Skeletal muscle tissue (tissue), 4 donors: ENCODE results near the gene MFAP2. TPM values are rescaled to one million over a fixed set of nuclear protein-coding genes. Genes with fewer than 3 reads are reported as not detected.

Experiments
- H3K27ac ChIP-seq: one replicate; pipeline ENCODE4 v1.7.0; 2013; ENCODE audit warnings: mild to moderate bottlenecking, low read depth, low read length, inconsistent platforms
- H3K27me3 ChIP-seq, 3 donors: one replicate each; pipeline ENCODE4 v1.7.0; 2013; ENCODE audit warnings: low read length in 3 of 3; ENCODE audit not compliant: control insufficient read depth in 3 of 3, insufficient read depth in 3 of 3
- H3K36me3 ChIP-seq, 3 donors: one replicate each; pipeline ENCODE4 v1.7.0; 2013; ENCODE audit warnings: low read length in 3 of 3; ENCODE audit not compliant: control insufficient read depth in 3 of 3, insufficient read depth in 3 of 3
- H3K4me1 ChIP-seq, 3 donors: one replicate each; pipeline ENCODE4 v1.7.0; 2013; ENCODE audit warnings: low read length in 3 of 3, mild to moderate bottlenecking in 3 of 3; ENCODE audit not compliant: control insufficient read depth in 3 of 3, insufficient read depth in 3 of 3
- H3K4me3 ChIP-seq, 3 donors: one replicate each; pipeline ENCODE4 v1.7.0; 2013; ENCODE audit warnings: low read length in 3 of 3
- H3K9ac ChIP-seq, 3 donors: one replicate each; pipeline ENCODE4 v1.7.0; 2013; ENCODE audit warnings: low read length in 3 of 3, mild to moderate bottlenecking in 3 of 3, moderate library complexity in 2 of 3, low read depth in 1 of 3
- H3K9me3 ChIP-seq, 3 donors: one replicate each; pipeline ENCODE4 v1.7.0; 2013; ENCODE audit warnings: low read length in 3 of 3; ENCODE audit not compliant: control insufficient read depth in 3 of 3
- total RNA-seq: library from RNA; depleted of rRNA; stranded (reverse); fragments of >200 nt; gene quantifications from one replicate; pipeline ENCODE4 v1.2.3, GENCODE V29; 2014
- donor health status: Osteomylitis.

Gene MFAP2
- total RNA-seq, 1 donor from 2014 or later, result 19.8 TPM

- Histone ChIP-seq H3K9ac (no peak overlapping the region), H3K27me3 (peaks cover 5 to 16% (median 9%) of the 10 kb centered on the region in 3 donors), H3K9me3 (no peaks in the 10 kb centered on the region), H3K4me1 (peaks cover 0 to 3% (median 2%) of the 10 kb centered on the region in 3 donors), H3K36me3 (peaks cover 15 to 25% (median 18%) of the 10 kb centered on the region in 3 donors), H3K27ac (no peak overlapping the region), H3K4me3 (no peak overlapping the region)
Measured at GRCh38 chr1:16983649-16984048, 3.2 kb upstream of the MFAP2 start.

- Histone ChIP-seq H3K9ac (no peak overlapping the region), H3K9me3 (no peaks in the 10 kb centered on the region), H3K4me3 (no peak overlapping the region), H3K4me1 (peaks cover 0 to 3% (median 2%) of the 10 kb centered on the region in 3 donors), H3K27me3 (peaks cover 5 to 16% (median 9%) of the 10 kb centered on the region in 3 donors), H3K36me3 (peaks cover 9 to 20% (median 14%) of the 10 kb centered on the region in 3 donors), H3K27ac (no peak overlapping the region)
Measured at GRCh38 chr1:16982902-16983301, 2.5 kb upstream of the MFAP2 start.

GRCh38 chr1:16981269-16981849 lies 939 bp upstream of the MFAP2 start:
- Histone ChIP-seq H3K36me3 (peaks cover 0 to 6% (median 4%) of the 10 kb centered on the region in 3 donors), H3K27ac (no peak overlapping the region), H3K27me3 (peaks cover 5 to 16% (median 9%) of the 10 kb centered on the region in 3 donors), H3K4me3 (no peak overlapping the region), H3K9ac (no peak overlapping the region), H3K9me3 (no peaks in the 10 kb centered on the region), H3K4me1 (peaks cover 0 to 3% (median 2%) of the 10 kb centered on the region in 3 donors)

- Histone ChIP-seq H3K27me3 (peaks cover 5 to 16% (median 9%) of the 10 kb centered on the region in 3 donors), H3K36me3 (no peaks in the 10 kb centered on the region), H3K4me1 (peaks cover 0 to 3% (median 2%) of the 10 kb centered on the region in 3 donors), H3K27ac (peak overlapping the region; percentile 25), H3K4me3 (peak overlapping the region in 1 of 3 donors; percentile 51), H3K9me3 (no peaks in the 10 kb centered on the region), H3K9ac (no peak overlapping the region)
Measured at GRCh38 chr1:16979475-16980327, 719 bp downstream of the MFAP2 start.

- Histone ChIP-seq H3K4me1 (peaks cover 0 to 3% (median 2%) of the 10 kb centered on the region in 3 donors), H3K9me3 (no peaks in the 10 kb centered on the region), H3K4me3 (peak overlapping the region in 2 of 3 donors; percentile 29 to 51), H3K27ac (peak overlapping the region; percentile 25), H3K9ac (no peak overlapping the region), H3K36me3 (no peaks in the 10 kb centered on the region), H3K27me3 (peaks cover 5 to 16% (median 9%) of the 10 kb centered on the region in 3 donors)
Measured at GRCh38 chr1:16978567-16979474, 1.6 kb downstream of the MFAP2 start.

GRCh38 chr1:16978139-16978538 lies 2.3 kb downstream of the MFAP2 start:
- peaks cover 0 to 3% (median 2%) of the 10 kb centered on the region in 3 donors for H3K4me1 ChIP-seq
- no peak overlapping the region for H3K9ac ChIP-seq
- H3K9me3 ChIP-seq, result no peaks in the 10 kb centered on the region
- no peaks in the 10 kb centered on the region for H3K36me3 ChIP-seq
- peaks cover 5 to 16% (median 9%) of the 10 kb centered on the region in 3 donors for H3K27me3 ChIP-seq
- H3K4me3 ChIP-seq, result no peak overlapping the region
- no peak overlapping the region for H3K27ac ChIP-seq

- H3K36me3 ChIP-seq, result no peaks in the 10 kb centered on the region
- peaks cover 5 to 16% (median 9%) of the 10 kb centered on the region in 3 donors for H3K27me3 ChIP-seq
- peaks cover 0 to 3% (median 2%) of the 10 kb centered on the region in 3 donors for H3K4me1 ChIP-seq
- no peak overlapping the region for H3K27ac ChIP-seq
- no peak overlapping the region for H3K4me3 ChIP-seq
- no peaks in the 10 kb centered on the region for H3K9me3 ChIP-seq
- H3K9ac ChIP-seq, result no peak overlapping the region
Measured at GRCh38 chr1:16977377-16977776, 3.0 kb downstream of the MFAP2 start.

GRCh38 chr1:16976966-16977365 lies 3.5 kb downstream of the MFAP2 start:
- Histone ChIP-seq H3K27me3 (peaks cover 5 to 16% (median 9%) of the 10 kb centered on the region in 3 donors), H3K4me1 (peaks cover 0 to 3% (median 2%) of the 10 kb centered on the region in 3 donors), H3K27ac (no peak overlapping the region), H3K9me3 (no peaks in the 10 kb centered on the region), H3K4me3 (no peak overlapping the region), H3K36me3 (no peaks in the 10 kb centered on the region), H3K9ac (no peak overlapping the region)

- H3K27me3 ChIP-seq, result peaks cover 2 to 7% (median 4%) of the 10 kb centered on the region in 3 donors
- no peak overlapping the region for H3K9ac ChIP-seq
- H3K36me3 ChIP-seq, result peaks cover 2 to 6% (median 3%) of the 10 kb centered on the region in 3 donors
- H3K4me1 ChIP-seq, result peaks cover 0 to 2% (median 2%) of the 10 kb centered on the region in 3 donors
- no peak overlapping the region for H3K4me3 ChIP-seq
- H3K27ac ChIP-seq, result no peak overlapping the region
- H3K9me3 ChIP-seq, result no peaks in the 10 kb centered on the region
Measured at GRCh38 chr1:16975838-16976237, 4.6 kb downstream of the MFAP2 start.
